Skeletal muscle tissue (tissue), 4 donors: ENCODE data around the gene TMBIM1. TPM values are rescaled to one million over a fixed set of nuclear protein-coding genes. Genes with fewer than 3 reads are reported as not detected.

ENCODE experiments used
- H3K27ac ChIP-seq: one replicate; pipeline ENCODE4 v1.7.0; 2013; ENCODE audit warnings: mild to moderate bottlenecking, low read depth, low read length, inconsistent platforms
- H3K27me3 ChIP-seq, 3 donors: one replicate each; pipeline ENCODE4 v1.7.0; 2013; ENCODE audit warnings: low read length in 3 of 3; ENCODE audit not compliant: control insufficient read depth in 3 of 3, insufficient read depth in 3 of 3
- H3K36me3 ChIP-seq, 3 donors: one replicate each; pipeline ENCODE4 v1.7.0; 2013; ENCODE audit warnings: low read length in 3 of 3; ENCODE audit not compliant: control insufficient read depth in 3 of 3, insufficient read depth in 3 of 3
- H3K4me1 ChIP-seq, 3 donors: one replicate each; pipeline ENCODE4 v1.7.0; 2013; ENCODE audit warnings: low read length in 3 of 3, mild to moderate bottlenecking in 3 of 3; ENCODE audit not compliant: control insufficient read depth in 3 of 3, insufficient read depth in 3 of 3
- H3K4me3 ChIP-seq, 3 donors: one replicate each; pipeline ENCODE4 v1.7.0; 2013; ENCODE audit warnings: low read length in 3 of 3
- H3K9ac ChIP-seq, 3 donors: one replicate each; pipeline ENCODE4 v1.7.0; 2013; ENCODE audit warnings: low read length in 3 of 3, mild to moderate bottlenecking in 3 of 3, moderate library complexity in 2 of 3, low read depth in 1 of 3
- H3K9me3 ChIP-seq, 3 donors: one replicate each; pipeline ENCODE4 v1.7.0; 2013; ENCODE audit warnings: low read length in 3 of 3; ENCODE audit not compliant: control insufficient read depth in 3 of 3
- total RNA-seq: library from RNA; depleted of rRNA; stranded (reverse); fragments of >200 nt; gene quantifications from one replicate; pipeline ENCODE4 v1.2.3, GENCODE V29; 2014
- donor health status: Osteomylitis.

TMBIM1 gene
- total RNA-seq, 1 donor from 2014 or later: 109 TPM

- no peak overlapping the region for H3K27ac ChIP-seq
- H3K4me1 ChIP-seq: peaks cover 31 to 39% (median 37%) of the 10 kb centered on the region in 3 donors
- H3K9ac ChIP-seq: no peak overlapping the region
Measured at GRCh38 chr2:218293715-218294429, 1.6 kb upstream of the TMBIM1 start.

GRCh38 chr2:218291318-218292047, 820 bp downstream of the TMBIM1 start:
- Histone ChIP-seq H3K9ac (peak overlapping the region; percentile 94 to 97 (median 95)), H3K36me3 (no peaks in the 10 kb centered on the region), H3K27ac (peak overlapping the region; percentile 100), H3K9me3 (no peaks in the 10 kb centered on the region), H3K4me3 (peak overlapping the region; percentile 89 to 97 (median 93)), H3K27me3 (no peaks in the 10 kb centered on the region), H3K4me1 (peaks cover 43 to 57% (median 52%) of the 10 kb centered on the region in 3 donors)

More at GRCh38 chr2:218293715-218294429, 1.6 kb upstream of the TMBIM1 start:
- Histone ChIP-seq H3K9me3 (no peaks in the 10 kb centered on the region), H3K27me3 (no peaks in the 10 kb centered on the region), H3K4me3 (no peak overlapping the region), H3K36me3 (no peaks in the 10 kb centered on the region)

GRCh38 chr2:218290316-218291261, 1.7 kb downstream of the TMBIM1 start:
- peak overlapping the region; percentile 94 to 97 (median 95) for H3K9ac ChIP-seq
- H3K4me1 ChIP-seq: peaks cover 52 to 66% (median 61%) of the 10 kb centered on the region in 3 donors
- peak overlapping the region; percentile 100 for H3K27ac ChIP-seq
- no peaks in the 10 kb centered on the region for H3K36me3 ChIP-seq
- H3K27me3 ChIP-seq: no peaks in the 10 kb centered on the region
- peak overlapping the region; percentile 89 to 97 (median 93) for H3K4me3 ChIP-seq
- H3K9me3 ChIP-seq: no peaks in the 10 kb centered on the region

- Histone ChIP-seq H3K4me3 (peak overlapping the region; percentile 89 to 97 (median 93)), H3K9me3 (no peaks in the 10 kb centered on the region), H3K36me3 (no peaks in the 10 kb centered on the region), H3K9ac (peak overlapping the region; percentile 94 to 97 (median 95)), H3K27ac (peak overlapping the region; percentile 100), H3K4me1 (peaks cover 60 to 74% (median 69%) of the 10 kb centered on the region in 3 donors), H3K27me3 (no peaks in the 10 kb centered on the region)
Measured at GRCh38 chr2:218289639-218290315, 2.5 kb downstream of the TMBIM1 start.

- peaks cover 0 to 3% (median 2%) of the 10 kb centered on the region in 3 donors for H3K36me3 ChIP-seq
- H3K4me3 ChIP-seq: peak overlapping the region; percentile 75 to 87 (median 85)
- no peaks in the 10 kb centered on the region for H3K27me3 ChIP-seq
- H3K9me3 ChIP-seq: no peaks in the 10 kb centered on the region
- peak overlapping the region; percentile 100 for H3K27ac ChIP-seq
- peaks cover 87 to 94% (median 92%) of the 10 kb centered on the region in 3 donors for H3K4me1 ChIP-seq
- peak overlapping the region; percentile 95 to 98 (median 97) for H3K9ac ChIP-seq
Measured at GRCh38 chr2:218286570-218287459, 5.5 kb downstream of the TMBIM1 start.

- Histone ChIP-seq H3K27ac (peak overlapping the region; percentile 100), H3K9me3 (no peaks in the 10 kb centered on the region), H3K4me3 (peak overlapping the region; percentile 75 to 87 (median 85)), H3K9ac (peak overlapping the region; percentile 95 to 98 (median 97)), H3K27me3 (no peaks in the 10 kb centered on the region), H3K4me1 (peaks cover 83 to 91% (median 87%) of the 10 kb centered on the region in 3 donors), H3K36me3 (peaks cover 3 to 13% (median 7%) of the 10 kb centered on the region in 3 donors)
Measured at GRCh38 chr2:218285604-218286003, 6.7 kb downstream of the TMBIM1 start.

- Histone ChIP-seq H3K27ac (peak overlapping the region; percentile 100), H3K36me3 (peaks cover 16 to 27% (median 21%) of the 10 kb centered on the region in 3 donors), H3K9me3 (no peaks in the 10 kb centered on the region), H3K9ac (peak overlapping the region; percentile 76 to 98 (median 97)), H3K4me3 (peak overlapping the region; percentile 43 to 87 (median 52)), H3K27me3 (no peaks in the 10 kb centered on the region), H3K4me1 (peaks cover 73 to 86% (median 74%) of the 10 kb centered on the region in 3 donors)
Measured at GRCh38 chr2:218284106-218284811, 8.0 kb downstream of the TMBIM1 start.
